ENCODE results near the gene PSMD12.
"Not testable (repeated sequence)": the region's sequence is repeated elsewhere in the genome, so short reads cannot be mapped to it uniquely, and the experiment has no call there.

The PSMD12 gene

GRCh38 chr17:67310406-67310805 lies 56.0 kb downstream of the PSMD12 start:
- DNase-seq (ENCODE audit: low read depth), result no peak

GRCh38 chr17:67305446-67306235 lies 60.7 kb downstream of the PSMD12 start:
- DNase-seq (ENCODE audit: low read depth), result not testable (repeated sequence)

GRCh38 chr17:67297454-67297960 lies 68.9 kb downstream of the PSMD12 start:
- no peak for DNase-seq (ENCODE audit: low read depth)

GRCh38 chr17:67294451-67295199 lies 71.8 kb downstream of the PSMD12 start:
- DNase-seq (ENCODE audit: low read depth), result no peak

GRCh38 chr17:67293251-67294203 lies 72.8 kb downstream of the PSMD12 start:
- DNase-seq (ENCODE audit: low read depth), result peak; percentile 47

GRCh38 chr17:67290711-67291291 lies 75.6 kb downstream of the PSMD12 start:
- no peak for DNase-seq (ENCODE audit: low read depth)

GRCh38 chr17:67290244-67290643 lies 76.1 kb downstream of the PSMD12 start:
- DNase-seq (ENCODE audit: low read depth), result no peak

GRCh38 chr17:67289181-67289876 lies 77.0 kb downstream of the PSMD12 start:
- peak; percentile 54 for DNase-seq (ENCODE audit: low read depth)

Measured in iris pigment epithelial cell (primary cell).